HCT116 (cell line): ENCODE measurements around the gene MYO5C. TPM values are rescaled to one million over a fixed set of nuclear protein-coding genes. Genes with fewer than 3 reads are reported as not detected.

Experiments used
- ATAC-seq: fragments of 200-7000 bp; cut with Tn5 transposase; 2 replicates; pipeline ENCODE4 v1.9.1; 2020; ENCODE audit warnings: mild to moderate bottlenecking, moderate library complexity
- BruUV-seq: library from RNA; stranded (reverse); fragments of 400-500 nt; replicated peaks from 2 replicates; lab custom pipeline; 2021; lab: Mats Ljungman, UMichigan
- CTCF ChIA-PET: fragments of 300-600 bp; sonication (Branson Sonifier 250); formaldehyde crosslinking; loops from one replicate; lab custom pipeline; 2021; ENCODE audit warnings: antibody characterized with exemption; lab: Charles Lee
- POLR2A ChIA-PET: fragments of 300-600, 350-600 bp; sonication (Branson Sonifier 250); formaldehyde crosslinking; loops from one replicate; lab custom pipeline; 2021; ENCODE audit warnings: antibody characterized with exemption; lab: Charles Lee
- RAD21 ChIA-PET, 2 experiments: fragments of 300-600 bp; sonication (Branson Sonifier 250); formaldehyde crosslinking; loops; one replicate each; lab custom pipeline; 2023; ENCODE audit warnings: low total read pairs in 2 of 2; ENCODE audit not compliant: uncharacterized antibody in 2 of 2, unreplicated experiment in 2 of 2, low non-redundant PET in 1 of 2; lab: Charles Lee
- DNase-seq: peaks from one replicate; pipeline ENCODE4 v3.0.0-alpha.2; 2010; ENCODE audit warnings: low read depth, low spot score
- H2AFZ ChIP-seq: fragments of 200-600 bp; shearing (Covaris generic), sonication (generic); 2 replicates; pipeline ENCODE4 v1.6.1; 2017; ENCODE audit warnings: low read depth, mixed run types, mixed read lengths, antibody characterized with exemption, low read length; ENCODE audit not compliant: poor library complexity, severe bottlenecking
- H3K27ac ChIP-seq: 2 replicates; pipeline ENCODE4 v1.5.1; 2012; ENCODE audit warnings: low read depth, low read length
- H3K27me3 ChIP-seq: fragments of 200-600 bp; sonication (generic); 2 replicates; pipeline ENCODE4 v1.6.1; 2016; ENCODE audit warnings: mixed run types, low read length, mixed read lengths; ENCODE audit not compliant: insufficient read depth
- H3K36me3 ChIP-seq, 2 experiments: fragments of 200-500 bp in 1 of 2; fragments of 200-600 bp in 1 of 2; sonication (Bioruptor generic) in 1 of 2; sonication (generic) in 1 of 2; 2 replicates each; pipeline versions ENCODE4 v1.5.1 to v1.6.1; 2014 to 2016; ENCODE audit warnings: low read length in 2 of 2, inconsistent platforms in 1 of 2, mixed read lengths in 1 of 2, mixed run types in 1 of 2; ENCODE audit not compliant: insufficient read depth in 2 of 2, control insufficient read depth in 1 of 2
- H3K4me1 ChIP-seq, 2 experiments: fragments of 200-600 bp in 1 of 2; sonication (generic) in 1 of 2; 2 replicates each; pipeline versions ENCODE4 v1.5.1 to v1.6.1; 2012 to 2017; ENCODE audit warnings: low read length in 2 of 2, inconsistent platforms in 1 of 2, mild to moderate bottlenecking in 1 of 2, mixed read lengths in 1 of 2, mixed run types in 1 of 2, moderate library complexity in 1 of 2; ENCODE audit not compliant: insufficient read depth in 2 of 2, control insufficient read depth in 1 of 2
- H3K4me2 ChIP-seq: fragments of 200-600 bp; sonication (generic); 2 replicates; pipeline ENCODE4 v1.6.1; 2017; ENCODE audit warnings: mixed run types, low read length, mixed read lengths
- H3K4me3 ChIP-seq, 2 experiments: fragments of 200-600 bp in 1 of 2; sonication (generic) in 1 of 2; replicated peaks in 1 of 2; 2 replicates each; pipeline ENCODE4 v1.5.1; 2011 to 2016; ENCODE audit warnings: low read length in 2 of 2, control low read depth in 1 of 2, low read depth in 1 of 2, mild to moderate bottlenecking in 1 of 2, mixed read lengths in 1 of 2, mixed run types in 1 of 2
- H3K79me2 ChIP-seq: fragments of 200-600 bp; sonication (generic); 2 replicates; pipeline ENCODE4 v1.6.1; 2017; ENCODE audit warnings: mild to moderate bottlenecking, mixed run types, low read length, moderate library complexity, mixed read lengths; ENCODE audit not compliant: insufficient read depth
- H3K9ac ChIP-seq: fragments of 200-600 bp; sonication (generic); 2 replicates; pipeline ENCODE4 v1.6.1; 2016; ENCODE audit warnings: low read length, mixed read lengths
- H3K9me2 ChIP-seq: fragments of 200-600 bp; sonication (generic), shearing (Covaris generic); 2 replicates; pipeline ENCODE4 v1.6.1; 2017; ENCODE audit warnings: mixed run types, mild to moderate bottlenecking, moderate library complexity; ENCODE audit not compliant: insufficient read depth
- H3K9me3 ChIP-seq, 2 experiments: fragments of 200-500 bp in 1 of 2; fragments of 200-600 bp in 1 of 2; sonication (Bioruptor generic) in 1 of 2; sonication (generic) in 1 of 2; 2 replicates each; pipeline ENCODE4 v1.6.1; 2014 to 2017; ENCODE audit warnings: low read length in 2 of 2, mixed read lengths in 2 of 2, inconsistent platforms in 1 of 2, low read depth in 1 of 2, mild to moderate bottlenecking in 1 of 2, mixed run types in 1 of 2, moderate library complexity in 1 of 2; ENCODE audit not compliant: control insufficient read depth in 1 of 2, insufficient read depth in 1 of 2
- H4K20me1 ChIP-seq: fragments of 200-600 bp; sonication (generic), shearing (Covaris generic); 2 replicates; pipeline ENCODE4 v1.6.1; 2017; ENCODE audit warnings: mixed run types, mild to moderate bottlenecking, moderate library complexity; ENCODE audit not compliant: insufficient read depth
- CBX3 ChIP-seq: IDR thresholded peaks from 2 replicates; pipeline ENCODE4 v1.6.1; 2012; ENCODE audit warnings: low read depth
- CEBPB ChIP-seq: IDR thresholded peaks from 2 replicates; pipeline ENCODE4 v1.6.1; 2012; ENCODE audit warnings: low read depth
- CTCF ChIP-seq, 3 experiments: fragments of 200-600 bp in 1 of 3; sonication (generic) in 1 of 3; IDR thresholded peaks in 2 of 3; conservative IDR thresholded peaks in 1 of 3; 2 replicates each; pipeline ENCODE4 v1.5.1; 2012 to 2017; ENCODE audit warnings: low read depth in 2 of 3, low read length in 2 of 3, antibody characterized with exemption in 1 of 3, borderline replicate concordance in 1 of 3, control low read depth in 1 of 3, mild to moderate bottlenecking in 1 of 3, mixed read lengths in 1 of 3, mixed run types in 1 of 3, moderate library complexity in 1 of 3; ENCODE audit not compliant: insufficient read depth in 1 of 3
- EZH2phosphoT487 ChIP-seq: fragments of 200-600 bp; IDR thresholded peaks from 2 replicates; pipeline ENCODE4 v1.6.1; 2018; ENCODE audit warnings: antibody characterized with exemption, borderline replicate concordance
- JUND ChIP-seq: IDR thresholded peaks from 2 replicates; pipeline ENCODE4 v1.6.1; 2012
- MAX ChIP-seq: IDR thresholded peaks from 2 replicates; pipeline ENCODE4 v1.6.1; 2012
- POLR2A ChIP-seq: IDR thresholded peaks from 2 replicates; pipeline ENCODE4 v1.7.0; 2011; ENCODE audit warnings: borderline replicate concordance; ENCODE audit not compliant: insufficient read depth, insufficient read length; ENCODE audit errors: extremely low read depth
- POLR2AphosphoS5 ChIP-seq: IDR thresholded peaks from 2 replicates; pipeline ENCODE4 v1.6.1; 2011; ENCODE audit warnings: mild to moderate bottlenecking, low read depth, low read length, moderate library complexity
- RAD21 ChIP-seq: IDR thresholded peaks from 2 replicates; pipeline ENCODE4 v1.6.1; 2012; ENCODE audit warnings: low read depth, mild to moderate bottlenecking
- REST ChIP-seq: IDR thresholded peaks from 2 replicates; pipeline ENCODE4 v1.6.1; 2012; ENCODE audit warnings: low read depth
- SIN3A ChIP-seq: IDR thresholded peaks from 2 replicates; pipeline ENCODE4 v1.6.1; 2012; ENCODE audit warnings: low read depth
- SP1 ChIP-seq: IDR thresholded peaks from 2 replicates; pipeline ENCODE4 v1.6.1; 2012; ENCODE audit warnings: low read depth
- SRF ChIP-seq: IDR thresholded peaks from 2 replicates; pipeline ENCODE4 v1.6.1; 2012; ENCODE audit warnings: low read depth
- YY1 ChIP-seq: IDR thresholded peaks from 2 replicates; pipeline ENCODE4 v1.6.1; 2011; ENCODE audit warnings: low read length, low read depth, moderate library complexity, mild to moderate bottlenecking; ENCODE audit not compliant: insufficient replicate concordance; ENCODE audit errors: extremely low read depth
- ZFX ChIP-seq: fragments of 450-650 bp; IDR thresholded peaks from 2 replicates; pipeline ENCODE4 v1.6.1; 2017
- ZNF274 ChIP-seq: fragments of 200-500 bp; sonication (Bioruptor generic); IDR thresholded peaks from 2 replicates; pipeline ENCODE4 v1.6.1; 2014; ENCODE audit warnings: mild to moderate bottlenecking, low read depth, low read length, inconsistent platforms
- intact Hi-C: fragments of 100-400 bp; cut with micrococcal nuclease; formaldehyde crosslinking; loops from 2 replicates; pipeline ENCODE4 v1.10.0; 2022
- total RNA-seq: library from RNA; stranded (reverse); gene quantifications from one replicate; pipeline ENCODE4 v1.2.1, GENCODE V29; 2021; ENCODE audit not compliant: unreplicated experiment

The MYO5C gene
- total RNA-seq, 1 experiment from 2014 or later: 34.0 TPM

- TF ChIP-seq REST (no peak), SIN3A (no peak), POLR2A (no peak)
- TF ChIP-seq, all 23 proteins: peak for 0
Observed at GRCh38 chr15:52150871-52151270, 144.7 kb downstream of the MYO5C start (continued).

GRCh38 chr15:52150043-52150825 is 145.4 kb downstream of the MYO5C start:
- Histone ChIP-seq H3K9me2 (no peaks in the 10 kb centered on the region), H4K20me1 (no peaks in the 10 kb centered on the region), H3K4me2 (no peak overlapping the region), H3K9ac (no peak overlapping the region), H3K27ac (no peak overlapping the region), H3K4me1 (no peaks in the 10 kb centered on the region), H3K36me3 (peaks cover 0 to 2% of the 10 kb centered on the region in 2 experiments; a peak in 1 of 4 replicates), H3K4me3 (no peak overlapping the region), H3K9me3 (no peaks in the 10 kb centered on the region), H2AFZ (no peak overlapping the region), H3K79me2 (no peaks in the 10 kb centered on the region), H3K27me3 (no peaks in the 10 kb centered on the region)
- CTCF ChIA-PET: no interaction called here
- intact Hi-C loops: no loop called here
- ATAC-seq (no peak), DNase-seq (no peak)
- RAD21 ChIA-PET: no interaction called here
- no TSS peak for BruUV-seq
- POLR2A ChIA-PET: no interaction called here
- TF ChIP-seq ZNF274: no peak
- TF ChIP-seq EZH2phosphoT487: no peak
- TF ChIP-seq CTCF (IDR thresholded peaks at IDR 0.05 in 2 of 3, conservative IDR thresholded peaks at IDR 0.05 in 1 of 3; ENCODE audit: borderline replicate concordance in 1 of 3, insufficient read depth in 1 of 3, low read depth in 2 of 3, low read length in 2 of 3): no peak
- TF ChIP-seq MAX: no peak
- TF ChIP-seq JUND: no peak
- no peak for TF ChIP-seq REST
- TF ChIP-seq ZFX: no peak
- no peak for TF ChIP-seq SIN3A
- TF ChIP-seq YY1: no peak
- TF ChIP-seq SRF: no peak
- no peak for TF ChIP-seq RAD21
- no peak for TF ChIP-seq POLR2AphosphoS5
- TF ChIP-seq CEBPB: no peak
- no peak for TF ChIP-seq CBX3
- TF ChIP-seq SP1: no peak
